ENCODE data around the gene RAI14. TPM values are rescaled to one million over a fixed set of nuclear protein-coding genes. Genes with fewer than 3 reads are reported as not detected.

The RAI14 gene
- total RNA-seq, 1 experiment from 2014 or later = 71.5 TPM

DNA sequence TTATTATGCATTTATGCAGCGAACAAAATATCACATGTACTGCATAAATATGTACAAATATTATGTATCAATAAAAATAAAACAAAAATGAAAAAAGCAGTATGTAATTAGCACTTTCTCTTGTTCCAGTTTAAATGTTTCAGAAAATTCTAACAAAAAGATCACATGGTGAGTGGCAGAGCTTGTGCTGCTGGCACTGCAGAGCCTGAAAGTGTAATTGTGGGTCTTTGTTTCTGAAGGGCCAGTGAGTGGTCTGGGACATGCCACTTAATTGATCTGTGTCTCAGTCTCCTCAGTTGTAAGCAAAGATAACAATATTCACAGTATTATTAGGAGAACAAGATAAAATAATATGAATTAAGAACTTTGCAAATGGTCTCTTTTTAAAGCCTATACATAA, 39.5 kb upstream of the RAI14 start:
- Histone ChIP-seq H3K4me1 (no peaks in the 10 kb centered on the region), H3K27me3 (replicated peaks; ENCODE audit: control insufficient read depth, insufficient read depth, low read length) (no peaks in the 10 kb centered on the region), H3K4me3 (ENCODE audit: low read depth, low read length) (no peak overlapping the region), H3K36me3 (ENCODE audit: control insufficient read depth, insufficient read depth, low read length) (no peaks in the 10 kb centered on the region), H3K9me3 (no peaks in the 10 kb centered on the region)
- TF ChIP-seq CTCF (IDR thresholded peaks at IDR 0.05; ENCODE audit: insufficient read depth in 1 of 2, low read depth in 1 of 2, low read length in 1 of 2, severe bottlenecking in 1 of 2, unreplicated experiment in 1 of 2) = no peak
- ChIA-PET POLR2A (no interaction called here), CTCF (no interaction called here)
- H3K4me1 Mint-ChIP-seq (ENCODE audit: low read depth, unreplicated experiment) = no peaks in the 10 kb centered on the region
- no peak overlapping the region for H3K27ac Mint-ChIP-seq (ENCODE audit: unreplicated experiment)
- no TSS peak for BruUV-seq (replicated peaks)
- intact Hi-C loops (cut with micrococcal nuclease; ENCODE audit: unreplicated experiment) = no loop called here
- no peaks in the 10 kb centered on the region for H3K36me3 Mint-ChIP-seq (ENCODE audit: insufficient read depth, unreplicated experiment)
- no peak for DNase-seq
- H3K9me3 Mint-ChIP-seq (ENCODE audit: unreplicated experiment) = no peaks in the 10 kb centered on the region
- no peaks in the 10 kb centered on the region for H3K27me3 Mint-ChIP-seq (ENCODE audit: insufficient read depth, unreplicated experiment)
- no peak overlapping the region for H3K4me3 Mint-ChIP-seq (ENCODE audit: unreplicated experiment)

DNA sequence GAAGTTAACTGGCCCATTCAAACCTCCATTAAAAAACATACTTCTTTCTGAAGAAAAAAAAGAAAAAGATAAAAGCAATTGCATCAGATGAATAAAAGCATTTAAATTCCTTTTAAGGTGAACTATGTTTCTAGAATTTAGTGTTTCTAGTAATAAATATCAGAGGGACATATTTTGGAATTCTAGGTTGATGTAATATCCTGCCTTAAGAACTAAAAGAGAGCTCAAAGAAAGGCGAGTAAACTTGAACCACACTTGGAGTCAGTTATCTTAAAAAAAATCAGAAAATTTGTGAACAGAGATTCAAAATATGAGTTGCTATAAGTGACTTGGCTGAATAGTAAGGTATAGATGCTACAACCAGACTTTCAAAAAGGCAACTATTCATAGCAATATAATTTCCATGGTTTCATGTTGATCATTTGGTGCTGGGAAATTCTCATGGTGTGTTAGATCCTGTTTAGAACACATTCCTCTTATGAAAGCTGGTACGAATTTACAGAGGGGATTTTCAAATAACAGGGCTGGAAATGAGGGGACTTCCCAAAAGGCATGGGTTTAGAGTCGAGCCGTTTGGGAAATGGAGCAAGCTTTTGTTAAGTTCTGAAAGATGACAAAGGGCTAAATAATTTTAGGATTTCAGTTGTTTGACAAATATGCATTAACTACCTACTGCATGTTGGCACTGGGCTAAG, 37.6 kb upstream of the RAI14 start:
- H3K9me3 ChIP-seq = no peaks in the 10 kb centered on the region
- intact Hi-C loops (cut with micrococcal nuclease; ENCODE audit: unreplicated experiment) = no loop called here
- Mint-ChIP-seq H3K4me1 (ENCODE audit: low read depth, unreplicated experiment) (no peaks in the 10 kb centered on the region), H3K27me3 (ENCODE audit: insufficient read depth, unreplicated experiment) (no peaks in the 10 kb centered on the region), H3K36me3 (ENCODE audit: insufficient read depth, unreplicated experiment) (no peaks in the 10 kb centered on the region), H3K27ac (ENCODE audit: unreplicated experiment) (no peak overlapping the region), H3K4me3 (ENCODE audit: unreplicated experiment) (no peak overlapping the region), H3K9me3 (ENCODE audit: unreplicated experiment) (no peaks in the 10 kb centered on the region)
- H3K4me3 ChIP-seq (ENCODE audit: low read depth, low read length) = no peak overlapping the region
- no peaks in the 10 kb centered on the region for H3K36me3 ChIP-seq (ENCODE audit: control insufficient read depth, insufficient read depth, low read length)
- DNase-seq = no peak
- ChIA-PET CTCF (no interaction called here), POLR2A (no interaction called here)
- H3K27me3 ChIP-seq (replicated peaks; ENCODE audit: control insufficient read depth, insufficient read depth, low read length) = no peaks in the 10 kb centered on the region
- H3K4me1 ChIP-seq = no peaks in the 10 kb centered on the region
- TF ChIP-seq CTCF (IDR thresholded peaks at IDR 0.05; ENCODE audit: insufficient read depth in 1 of 2, low read depth in 1 of 2, low read length in 1 of 2, severe bottlenecking in 1 of 2, unreplicated experiment in 1 of 2) = no peak
- no TSS peak for BruUV-seq (replicated peaks)

- no peaks in the 10 kb centered on the region for H3K36me3 ChIP-seq (ENCODE audit: control insufficient read depth, insufficient read depth, low read length)
- no TSS peak for BruUV-seq (replicated peaks)
- H3K4me3 ChIP-seq (ENCODE audit: low read depth, low read length) = no peak overlapping the region
- Mint-ChIP-seq H3K36me3 (ENCODE audit: insufficient read depth, unreplicated experiment) (no peaks in the 10 kb centered on the region), H3K9me3 (ENCODE audit: unreplicated experiment) (no peaks in the 10 kb centered on the region), H3K27me3 (ENCODE audit: insufficient read depth, unreplicated experiment) (no peaks in the 10 kb centered on the region), H3K4me3 (ENCODE audit: unreplicated experiment) (no peak overlapping the region), H3K4me1 (ENCODE audit: low read depth, unreplicated experiment) (no peaks in the 10 kb centered on the region), H3K27ac (ENCODE audit: unreplicated experiment) (no peak overlapping the region)
- ChIA-PET CTCF (no interaction called here), POLR2A (no interaction called here)
- TF ChIP-seq CTCF (IDR thresholded peaks at IDR 0.05; ENCODE audit: insufficient read depth in 1 of 2, low read depth in 1 of 2, low read length in 1 of 2, severe bottlenecking in 1 of 2, unreplicated experiment in 1 of 2) = no peak
- H3K27me3 ChIP-seq (replicated peaks; ENCODE audit: control insufficient read depth, insufficient read depth, low read length) = no peaks in the 10 kb centered on the region
- intact Hi-C loops (cut with micrococcal nuclease; ENCODE audit: unreplicated experiment) = no loop called here
- no peaks in the 10 kb centered on the region for H3K4me1 ChIP-seq
- no peaks in the 10 kb centered on the region for H3K9me3 ChIP-seq
- DNase-seq = no peak
Observed at GRCh38 chr5:34620185-34620584, 35.9 kb upstream of the RAI14 start.
